DMS153 (cell line): Measurements from ENCODE around the gene BMP2K.
A peak's percentile ranks its signal among the peaks of the same experiment; 100 is the strongest.

Experiments used
- DNase-seq: peaks from one replicate; lab custom pipeline; 2025; lab: John Stamatoyannopoulos, UW

Gene BMP2K

DNA sequence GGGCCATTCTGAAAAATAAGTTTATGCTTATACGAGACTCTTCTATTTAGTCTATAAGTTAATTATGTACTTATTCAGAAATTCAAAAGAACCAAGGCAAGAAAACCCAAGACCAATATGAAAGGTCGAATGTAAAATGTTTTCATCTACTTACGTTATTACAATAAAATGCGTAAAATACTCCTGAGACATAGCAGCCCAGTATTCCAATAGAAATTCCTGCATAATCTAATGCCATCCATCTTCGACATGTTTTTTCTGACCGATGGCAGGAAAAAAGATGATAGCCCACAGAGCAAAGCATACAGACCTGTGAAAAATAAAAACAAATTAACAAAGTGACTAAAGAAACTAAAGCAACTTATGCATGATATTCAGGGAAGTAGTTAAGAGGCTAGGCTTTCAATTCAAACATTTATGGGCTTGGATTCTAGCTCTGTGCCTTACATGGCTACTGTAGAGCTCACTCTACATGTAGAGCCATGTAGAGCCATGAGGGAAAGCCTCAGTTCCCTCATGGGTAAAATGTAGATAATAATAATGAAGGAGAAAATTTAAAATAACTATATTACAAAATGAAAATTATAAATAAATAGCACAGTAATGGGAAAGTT lies 154.0 kb downstream of the BMP2K start:
- DNase-seq: no peak

GRCh38 chr4:78936989-78937388 lies 160.8 kb downstream of the BMP2K start:
- no peak for DNase-seq

- DNase-seq: no peak
Measured at GRCh38 chr4:78937837-78938236, 161.7 kb downstream of the BMP2K start.

DNA sequence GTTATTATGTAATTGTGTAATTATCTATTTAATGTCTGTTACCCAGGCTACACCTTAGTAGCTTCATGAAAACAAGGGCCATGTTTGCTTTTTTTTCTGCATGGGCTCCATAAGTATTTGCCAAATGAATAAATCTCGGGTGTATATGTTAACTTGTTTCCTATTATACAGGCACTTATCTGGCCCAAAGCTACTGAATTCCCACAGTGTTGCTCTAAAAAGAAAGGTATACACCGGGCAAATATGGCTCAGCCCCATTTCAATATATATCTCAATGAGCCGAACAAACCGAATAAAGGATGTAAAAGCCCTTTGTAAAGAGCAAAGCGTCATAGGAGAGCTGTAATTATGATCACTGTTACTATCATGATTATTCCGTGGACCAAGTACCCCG lies 162.3 kb downstream of the BMP2K start:
- no peak for DNase-seq

- DNase-seq: peak; percentile 58
Measured at GRCh38 chr4:78938868-78939666, 162.9 kb downstream of the BMP2K start, which contains the start of gene PAQR3. Gene PAQR3, minus strand, starts transcription at chr4:78939438. Its CDS starts 214 bp downstream, at chr4:78939224.

DNA sequence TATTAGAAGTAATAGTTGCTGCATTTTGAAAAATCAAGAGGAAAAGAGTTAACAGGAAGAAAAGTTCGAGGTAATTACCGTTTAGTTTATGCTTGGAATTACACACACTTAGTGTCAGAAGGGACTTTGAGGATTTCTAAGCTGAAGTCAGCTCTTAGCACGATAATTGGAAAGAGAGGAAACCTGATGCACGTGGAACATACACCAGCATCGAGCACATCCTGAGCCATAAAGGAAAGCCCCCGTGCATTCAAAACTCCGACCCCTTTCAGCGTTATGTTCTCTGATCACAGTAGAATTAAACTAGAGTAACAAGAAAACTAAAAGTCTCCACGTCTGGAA lies 163.5 kb downstream of the BMP2K start:
- no peak for DNase-seq

GRCh38 chr4:78940752-78941151 lies 164.6 kb downstream of the BMP2K start:
- DNase-seq: no peak

GRCh38 chr4:78944381-78944780 lies 168.2 kb downstream of the BMP2K start:
- no peak for DNase-seq

DNA sequence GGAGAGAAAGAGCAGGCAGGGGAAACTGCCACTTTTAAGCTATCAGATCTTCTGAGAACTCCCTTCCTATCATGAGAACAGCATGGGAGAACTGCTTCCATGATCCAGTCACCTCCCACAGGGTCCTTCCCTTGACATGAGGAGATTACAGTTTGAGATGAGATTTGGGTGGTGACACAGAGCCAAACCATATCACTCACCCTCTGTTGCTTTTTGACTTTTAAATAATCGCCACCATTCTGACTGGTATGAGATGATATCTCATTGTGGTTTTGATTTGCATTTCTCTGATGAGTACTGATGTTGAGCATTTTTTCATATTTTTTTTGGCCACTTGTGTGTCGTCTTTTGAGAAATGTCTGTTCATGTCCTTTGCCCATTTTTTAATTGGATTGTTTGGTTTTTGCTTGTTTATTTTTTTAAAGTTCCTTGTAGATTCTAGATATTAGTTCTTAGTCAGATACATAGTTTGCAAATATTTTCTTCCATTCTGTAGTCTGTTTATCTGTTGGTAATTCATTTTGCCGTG lies 169.6 kb downstream of the BMP2K start:
- DNase-seq: no peak

DNA sequence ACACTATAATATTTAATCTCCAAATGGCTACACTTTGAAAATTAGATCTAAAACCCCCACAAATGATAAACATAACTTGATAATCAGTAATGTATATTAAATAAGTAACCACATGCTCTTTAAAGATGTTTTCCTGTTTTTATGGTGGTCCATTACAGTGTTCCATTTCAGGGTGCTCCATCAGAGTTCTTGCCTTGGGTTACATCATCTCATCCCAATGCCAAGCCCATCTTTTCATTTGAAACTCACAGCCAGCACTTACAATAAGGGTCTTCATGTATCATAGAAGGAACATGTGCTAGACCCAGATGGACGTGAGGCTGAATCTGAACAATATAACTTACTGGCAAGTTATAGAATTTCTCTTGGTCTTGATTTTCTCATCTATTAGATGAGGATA lies 173.6 kb downstream of the BMP2K start:
- no peak for DNase-seq

GRCh38 chr4:78951862-78952472 lies 175.8 kb downstream of the BMP2K start:
- peak; percentile 20 for DNase-seq

- no peak for DNase-seq
Measured at GRCh38 chr4:78953231-78953630, 177.1 kb downstream of the BMP2K start.

DNA sequence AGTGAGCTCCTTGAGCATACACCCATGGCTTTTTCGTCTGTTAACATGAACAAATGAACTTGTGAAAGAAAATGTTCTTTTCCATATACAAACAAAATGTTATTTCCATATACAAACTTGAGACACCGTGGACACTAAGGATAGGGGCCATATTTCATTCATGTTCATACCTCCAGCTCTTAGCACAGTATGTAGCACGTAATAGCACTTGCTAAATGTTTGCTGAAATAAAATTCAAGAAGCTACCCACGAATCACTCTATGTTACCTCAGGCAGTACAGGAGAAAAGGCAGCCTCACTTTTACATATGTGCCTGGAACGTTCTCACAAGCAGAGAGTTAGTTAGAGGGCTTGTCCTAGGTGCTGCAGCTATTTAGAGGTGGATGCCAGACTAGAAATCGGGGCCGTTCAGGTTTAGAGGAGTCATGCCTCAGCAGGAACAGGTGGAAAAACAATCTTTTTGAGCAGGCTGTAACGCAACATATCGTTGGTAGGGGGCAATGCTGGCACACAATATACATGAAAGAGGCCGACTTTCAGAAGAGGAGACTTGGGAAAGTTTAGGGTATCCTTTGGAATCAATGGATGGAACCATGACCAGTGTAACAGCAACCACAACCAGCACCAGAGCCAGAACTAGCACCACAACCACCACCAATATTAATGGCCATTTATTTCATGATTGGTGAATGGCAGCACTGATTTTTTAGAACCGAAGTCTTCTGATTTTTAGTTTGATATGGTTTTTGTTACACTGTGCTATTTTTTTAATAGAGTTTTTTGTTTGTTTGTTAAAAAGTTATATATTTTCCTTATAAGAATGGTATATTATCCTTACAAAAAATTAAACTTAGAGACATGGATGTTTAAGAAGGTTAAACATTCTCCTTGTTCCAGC lies 177.9 kb downstream of the BMP2K start:
- DNase-seq: peak; percentile 11

DNA sequence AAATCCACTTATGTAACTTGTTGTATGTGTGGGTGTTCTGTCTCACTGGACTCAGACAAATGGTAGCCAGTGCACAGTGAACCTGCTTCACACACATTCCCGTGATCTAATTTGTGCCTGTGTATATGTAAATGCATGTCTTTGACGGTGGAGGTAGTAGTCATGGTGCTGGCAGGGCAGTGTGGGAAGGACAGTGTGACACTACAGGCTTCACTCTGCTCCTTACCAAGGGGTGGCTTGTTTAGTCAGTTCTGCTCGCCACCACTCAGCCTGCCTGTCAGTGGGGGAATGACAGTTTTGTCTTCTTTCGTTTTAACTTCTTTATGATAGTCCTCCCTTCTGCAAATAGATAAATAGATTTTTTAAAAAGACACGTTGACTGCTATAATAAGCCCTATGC lies 180.8 kb downstream of the BMP2K start:
- no peak for DNase-seq

DNA sequence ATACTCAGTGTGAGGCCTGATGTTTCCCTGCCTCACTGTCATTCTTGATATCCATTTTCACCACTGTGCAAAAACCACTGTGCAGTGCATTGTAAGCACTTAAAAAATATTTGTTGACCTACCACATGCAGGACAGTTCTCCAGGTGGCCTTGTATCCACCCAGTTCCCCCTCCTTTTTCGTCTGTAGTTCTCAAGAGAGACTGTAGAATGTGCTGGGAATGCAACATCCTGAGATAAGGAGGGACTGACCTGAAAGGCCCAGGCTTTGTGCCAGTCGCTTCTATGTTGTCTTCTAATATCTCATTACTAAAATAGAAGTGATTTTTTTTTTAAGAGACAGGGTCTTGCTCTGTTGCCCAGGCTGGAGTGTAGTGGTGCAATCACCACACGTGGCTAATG lies 184.8 kb downstream of the BMP2K start:
- DNase-seq: no peak
